Measurements from ENCODE around the gene SLC19A1. TPM values are rescaled to one million over a fixed set of nuclear protein-coding genes. Genes with fewer than 3 reads are reported as not detected.

SLC19A1 gene
- total RNA-seq, 1 donor from 2014 or later, result 28.2 TPM

- Mint-ChIP-seq H3K27me3 (peaks cover 15% of the 10 kb centered on the region), H3K27ac (no peak overlapping the region), H3K4me1 (ENCODE audit: unreplicated experiment) (peaks cover 4% of the 10 kb centered on the region), H3K4me3 (no peak overlapping the region), H3K36me3 (no peaks in the 10 kb centered on the region), H3K9me3 (peaks cover 9% of the 10 kb centered on the region)
- no peak for TF ChIP-seq CTCF (conservative IDR thresholded peaks at IDR 0.05)
- DNase-seq (ENCODE audit: extremely low spot score, unreplicated experiment), result no peak
These were observed 17.2 kb upstream of the SLC19A1 start for GRCh38 chr21:45559216-45560105.

- DNase-seq (ENCODE audit: extremely low spot score, unreplicated experiment), result no peak
- H3K4me3 Mint-ChIP-seq, result no peak overlapping the region
- peaks cover 5% of the 10 kb centered on the region for H3K4me1 Mint-ChIP-seq (ENCODE audit: unreplicated experiment)
- peaks cover 10% of the 10 kb centered on the region for H3K27me3 Mint-ChIP-seq
- H3K27ac Mint-ChIP-seq, result no peak overlapping the region
- H3K9me3 Mint-ChIP-seq, result peaks cover 3% of the 10 kb centered on the region
- TF ChIP-seq CTCF (conservative IDR thresholded peaks at IDR 0.05), result no peak
- no peaks in the 10 kb centered on the region for H3K36me3 Mint-ChIP-seq
These were observed 15.9 kb upstream of the SLC19A1 start for GRCh38 chr21:45558044-45558721.

- Mint-ChIP-seq H3K9me3 (no peaks in the 10 kb centered on the region), H3K27me3 (peaks cover 6% of the 10 kb centered on the region), H3K4me1 (ENCODE audit: unreplicated experiment) (peaks cover 5% of the 10 kb centered on the region), H3K4me3 (no peak overlapping the region), H3K27ac (no peak overlapping the region), H3K36me3 (no peaks in the 10 kb centered on the region)
- TF ChIP-seq CTCF (conservative IDR thresholded peaks at IDR 0.05), result no peak
- DNase-seq (ENCODE audit: extremely low spot score, unreplicated experiment), result no peak
These were observed 15.4 kb upstream of the SLC19A1 start for GRCh38 chr21:45557616-45558043.

DNA sequence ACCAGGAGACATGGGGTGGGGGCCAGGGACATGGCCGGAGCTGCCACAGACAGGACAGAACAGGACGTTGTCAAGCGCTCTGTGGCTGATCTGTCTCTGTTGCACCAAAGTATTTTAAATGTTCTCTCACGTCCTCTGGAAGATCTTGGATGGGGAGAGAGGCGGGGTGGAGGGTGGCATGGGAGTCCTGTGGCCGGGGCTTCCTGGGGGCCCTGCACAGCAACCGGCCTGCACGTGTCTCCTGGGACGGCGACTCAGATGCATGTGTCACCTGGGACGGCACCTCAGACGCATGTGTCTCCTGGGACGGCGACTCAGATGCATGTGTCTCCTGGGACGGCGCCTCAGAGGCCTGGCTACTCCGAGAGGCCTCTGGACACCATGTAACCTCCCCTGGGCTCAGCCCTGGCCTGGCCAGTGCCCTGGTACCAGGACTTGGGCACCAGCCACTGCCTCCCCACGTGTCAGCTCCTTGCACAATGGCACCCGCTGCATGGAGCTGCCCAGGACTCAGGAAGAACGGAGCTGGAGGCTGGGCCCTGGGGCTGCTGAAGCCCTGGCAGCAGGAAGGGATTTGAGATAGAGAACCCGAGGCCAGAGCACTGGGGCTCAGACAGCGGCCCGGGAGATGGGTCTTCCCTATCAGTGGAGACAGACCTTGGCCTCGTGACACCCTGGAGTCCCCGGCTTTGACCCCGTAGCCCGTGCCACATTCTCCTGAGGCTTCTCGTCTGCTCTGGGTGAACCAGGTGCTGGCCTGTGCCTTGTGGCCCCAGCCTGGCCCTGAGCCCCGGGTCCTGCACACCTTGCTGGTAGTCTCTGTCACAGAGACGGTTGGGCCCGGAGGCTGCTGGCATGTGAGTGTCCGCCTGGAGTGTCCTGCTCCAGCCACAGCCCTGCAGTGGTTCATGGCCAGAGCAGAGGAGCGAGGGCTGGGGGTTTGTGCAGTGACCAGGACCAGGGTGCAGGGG lies 14.7 kb upstream of the SLC19A1 start:
- H3K36me3 Mint-ChIP-seq, result no peaks in the 10 kb centered on the region
- H3K27me3 Mint-ChIP-seq, result peaks cover 5% of the 10 kb centered on the region
- H3K9me3 Mint-ChIP-seq, result no peaks in the 10 kb centered on the region
- no peak overlapping the region for H3K27ac Mint-ChIP-seq
- H3K4me1 Mint-ChIP-seq (ENCODE audit: unreplicated experiment), result peaks cover 5% of the 10 kb centered on the region
- no peak overlapping the region for H3K4me3 Mint-ChIP-seq
- TF ChIP-seq CTCF (conservative IDR thresholded peaks at IDR 0.05), result no peak
- DNase-seq (ENCODE audit: extremely low spot score, unreplicated experiment), result no peak

- no peak for DNase-seq (ENCODE audit: extremely low spot score, unreplicated experiment)
- no peaks in the 10 kb centered on the region for H3K36me3 Mint-ChIP-seq
- H3K27ac Mint-ChIP-seq, result no peak overlapping the region
- H3K27me3 Mint-ChIP-seq, result peaks cover 7% of the 10 kb centered on the region
- TF ChIP-seq CTCF (conservative IDR thresholded peaks at IDR 0.05), result no peak
- H3K4me1 Mint-ChIP-seq (ENCODE audit: unreplicated experiment), result peaks cover 8% of the 10 kb centered on the region
- H3K4me3 Mint-ChIP-seq, result no peak overlapping the region
- no peaks in the 10 kb centered on the region for H3K9me3 Mint-ChIP-seq
These were observed 14.0 kb upstream of the SLC19A1 start for GRCh38 chr21:45556302-45556644.
